Measurements from ENCODE around the gene RHOBTB1. TPM values are rescaled to one million over a fixed set of nuclear protein-coding genes. Genes with fewer than 3 reads are reported as not detected.

The RHOBTB1 gene
- total and polyA plus RNA-seq, 2 experiments from 2014 or later: 4.6 to 13.2 TPM

GRCh38 chr10:60952067-60952845, 8.3 kb upstream of the RHOBTB1 start (continued):
- TF ChIP-seq REST (IDR thresholded peaks at IDR 0.05; ENCODE audit: unreplicated experiment): no peak
- no peak for TF ChIP-seq POLR2AphosphoS5 (IDR thresholded peaks at IDR 0.05; ENCODE audit: low read depth)

GRCh38 chr10:60951272-60951724, 7.3 kb upstream of the RHOBTB1 start:
- no peaks in the 10 kb centered on the region for H3K36me3 Mint-ChIP-seq (ENCODE audit: low read depth)
- Histone ChIP-seq H3K27me3 (ENCODE audit: insufficient read depth) (no peaks in the 10 kb centered on the region), H3F3A (replicated peaks; ENCODE audit: low read depth) (no peaks in the 10 kb centered on the region), H2AFZ (no peak overlapping the region), H3K4me1 (ENCODE audit: insufficient read depth) (no peaks in the 10 kb centered on the region), H4K20me1 (replicated peaks; ENCODE audit: insufficient read depth) (no peaks in the 10 kb centered on the region), H3K4me2 (no peak overlapping the region), H3K27ac (ENCODE audit: low read depth) (no peak overlapping the region), H3K9me2 (ENCODE audit: insufficient read depth) (no peaks in the 10 kb centered on the region), H3K4me3 (no peak overlapping the region), H3K36me3 (ENCODE audit: insufficient read depth) (no peaks in the 10 kb centered on the region), H3K79me2 (replicated peaks; ENCODE audit: insufficient read depth) (no peaks in the 10 kb centered on the region)
- no peaks in the 10 kb centered on the region for H3K27me3 Mint-ChIP-seq (ENCODE audit: insufficient read depth, low read depth, poor library complexity)
- H3K27ac Mint-ChIP-seq: no peak overlapping the region
- no peaks in the 10 kb centered on the region for H3K9me3 Mint-ChIP-seq
- ATAC-seq: no peak
- no peak overlapping the region for H3K4me3 Mint-ChIP-seq
- TF ChIP-seq ZNF331 (CRISPR knock-in tag; IDR thresholded peaks at IDR 0.05; ENCODE audit: low read depth): no peak
- DNase-seq (ENCODE audit: low spot score): no peak
- no peaks in the 10 kb centered on the region for H3K4me1 Mint-ChIP-seq

- Histone ChIP-seq H3K4me3 (no peak overlapping the region), H2AFZ (no peak overlapping the region), H3K36me3 (ENCODE audit: insufficient read depth) (no peaks in the 10 kb centered on the region), H3K4me1 (ENCODE audit: insufficient read depth) (no peaks in the 10 kb centered on the region), H3K4me2 (no peak overlapping the region), H3K27ac (ENCODE audit: low read depth) (no peak overlapping the region), H4K20me1 (replicated peaks; ENCODE audit: insufficient read depth) (no peaks in the 10 kb centered on the region), H3K27me3 (ENCODE audit: insufficient read depth) (peaks cover 4% of the 10 kb centered on the region), H3K9me2 (ENCODE audit: insufficient read depth) (no peaks in the 10 kb centered on the region), H3K79me2 (replicated peaks; ENCODE audit: insufficient read depth) (no peaks in the 10 kb centered on the region), H3F3A (replicated peaks; ENCODE audit: low read depth) (no peaks in the 10 kb centered on the region)
- Mint-ChIP-seq H3K9me3 (no peaks in the 10 kb centered on the region), H3K27me3 (ENCODE audit: insufficient read depth, low read depth, poor library complexity) (peaks cover under 1% of the 10 kb centered on the region), H3K36me3 (ENCODE audit: low read depth) (no peaks in the 10 kb centered on the region), H3K27ac (no peak overlapping the region), H3K4me1 (no peaks in the 10 kb centered on the region), H3K4me3 (no peak overlapping the region)
- ATAC-seq (no peak), DNase-seq (ENCODE audit: low spot score) (no peak)
- TF ChIP-seq CREB1 (CRISPR knock-in tag; IDR thresholded peaks at IDR 0.05; ENCODE audit: low read depth) (no peak), ZNF331 (CRISPR knock-in tag; IDR thresholded peaks at IDR 0.05; ENCODE audit: low read depth) (no peak), ZNF114 (CRISPR knock-in tag; IDR thresholded peaks at IDR 0.05) (no peak), POLR2AphosphoS5 (IDR thresholded peaks at IDR 0.05; ENCODE audit: low read depth) (no peak), EZH2phosphoT487 (IDR thresholded peaks at IDR 0.05; ENCODE audit: unreplicated experiment) (no peak), CTCF (conservative IDR thresholded peaks at IDR 0.05; ENCODE audit: low read depth in 2 of 2) (no peak), STAT1 (IDR thresholded peaks at IDR 0.05; ENCODE audit: unreplicated experiment) (no peak), REST (IDR thresholded peaks at IDR 0.05; ENCODE audit: unreplicated experiment) (no peak), ETS1 (IDR thresholded peaks at IDR 0.05) (no peak)
Observed at GRCh38 chr10:60950300-60950699, 6.3 kb upstream of the RHOBTB1 start.

Data from GM23338 (cell line).